T-helper 9 cell (primary cell): Measurements from ENCODE around the gene TTLL3.
"Not testable (repeated sequence)": the region's sequence is repeated elsewhere in the genome, so short reads cannot be mapped to it uniquely, and the experiment has no call there.

Experiments
- DNase-seq: peaks from one replicate; pipeline ENCODE4 v3.0.0-alpha.2; 2020
- total RNA-seq, 2 donors: gene quantifications; one replicate each; lab custom pipeline; 2026; lab: John Stamatoyannopoulos, UW

TTLL3 gene, protein sequence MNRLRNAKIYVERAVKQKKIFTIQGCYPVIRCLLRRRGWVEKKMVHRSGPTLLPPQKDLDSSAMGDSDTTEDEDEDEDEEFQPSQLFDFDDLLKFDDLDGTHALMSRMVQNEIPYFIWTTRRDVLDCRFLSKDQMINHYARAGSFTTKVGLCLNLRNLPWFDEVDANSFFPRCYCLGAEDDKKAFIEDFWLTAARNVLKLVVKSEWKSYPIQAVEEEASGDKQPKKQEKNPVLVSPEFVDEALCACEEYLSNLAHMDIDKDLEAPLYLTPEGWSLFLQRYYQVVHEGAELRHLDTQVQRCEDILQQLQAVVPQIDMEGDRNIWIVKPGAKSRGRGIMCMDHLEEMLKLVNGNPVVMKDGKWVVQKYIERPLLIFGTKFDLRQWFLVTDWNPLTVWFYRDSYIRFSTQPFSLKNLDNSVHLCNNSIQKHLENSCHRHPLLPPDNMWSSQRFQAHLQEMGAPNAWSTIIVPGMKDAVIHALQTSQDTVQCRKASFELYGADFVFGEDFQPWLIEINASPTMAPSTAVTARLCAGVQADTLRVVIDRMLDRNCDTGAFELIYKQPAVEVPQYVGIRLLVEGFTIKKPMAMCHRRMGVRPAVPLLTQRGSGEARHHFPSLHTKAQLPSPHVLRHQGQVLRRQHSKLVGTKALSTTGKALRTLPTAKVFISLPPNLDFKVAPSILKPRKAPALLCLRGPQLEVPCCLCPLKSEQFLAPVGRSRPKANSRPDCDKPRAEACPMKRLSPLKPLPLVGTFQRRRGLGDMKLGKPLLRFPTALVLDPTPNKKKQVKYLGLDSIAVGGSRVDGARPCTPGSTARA
- 13.6 to 28.5 reads per million in 2 donors for total RNA-seq

DNA sequence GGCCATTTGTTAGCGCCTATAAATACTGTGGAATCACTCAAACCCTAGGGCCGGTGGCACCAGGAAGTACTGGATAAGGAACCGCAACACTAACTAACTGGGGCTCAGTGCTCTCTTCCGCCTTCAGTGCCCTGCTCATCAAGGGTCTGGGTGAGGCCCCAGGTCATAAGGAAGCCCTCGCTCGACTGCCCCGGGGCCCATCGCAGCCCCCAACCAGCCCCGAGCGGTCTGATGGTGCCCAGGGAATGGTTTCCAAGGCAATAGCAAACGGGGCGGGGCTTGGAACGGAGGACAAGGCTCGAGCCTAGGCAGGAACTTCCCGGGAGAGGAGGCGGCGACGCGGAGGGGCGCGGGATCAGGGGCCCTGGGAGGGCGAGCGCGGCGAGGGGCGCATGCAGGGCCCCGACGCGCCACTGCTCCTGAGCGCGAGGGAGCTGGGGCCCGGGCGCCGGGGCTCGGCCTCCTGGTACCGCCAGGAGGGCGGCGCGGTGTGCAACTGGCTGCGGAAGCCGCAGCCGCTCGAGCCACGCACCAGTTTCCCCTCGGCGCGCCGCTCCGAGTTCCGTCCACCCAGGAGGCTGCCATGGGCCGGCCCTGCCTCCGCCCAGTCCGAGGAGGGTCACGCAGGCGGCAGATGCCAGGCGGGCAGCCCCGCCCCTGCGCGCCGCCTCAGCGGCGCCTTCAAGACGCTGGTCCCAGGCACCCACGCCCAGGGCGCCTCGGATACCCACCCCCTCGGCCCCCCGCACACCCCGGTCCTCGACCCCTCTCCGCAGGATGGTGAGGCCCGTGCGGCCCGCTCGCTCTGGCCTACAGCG lies at the start of gene TTLL3:
Gene TTLL3 (plus strand): TSS at position 648 of the 818 bp plus-strand sequence. CDS start 400 bp downstream, outside the sequence.
- DNase-seq, result peak; percentile 34

DNA sequence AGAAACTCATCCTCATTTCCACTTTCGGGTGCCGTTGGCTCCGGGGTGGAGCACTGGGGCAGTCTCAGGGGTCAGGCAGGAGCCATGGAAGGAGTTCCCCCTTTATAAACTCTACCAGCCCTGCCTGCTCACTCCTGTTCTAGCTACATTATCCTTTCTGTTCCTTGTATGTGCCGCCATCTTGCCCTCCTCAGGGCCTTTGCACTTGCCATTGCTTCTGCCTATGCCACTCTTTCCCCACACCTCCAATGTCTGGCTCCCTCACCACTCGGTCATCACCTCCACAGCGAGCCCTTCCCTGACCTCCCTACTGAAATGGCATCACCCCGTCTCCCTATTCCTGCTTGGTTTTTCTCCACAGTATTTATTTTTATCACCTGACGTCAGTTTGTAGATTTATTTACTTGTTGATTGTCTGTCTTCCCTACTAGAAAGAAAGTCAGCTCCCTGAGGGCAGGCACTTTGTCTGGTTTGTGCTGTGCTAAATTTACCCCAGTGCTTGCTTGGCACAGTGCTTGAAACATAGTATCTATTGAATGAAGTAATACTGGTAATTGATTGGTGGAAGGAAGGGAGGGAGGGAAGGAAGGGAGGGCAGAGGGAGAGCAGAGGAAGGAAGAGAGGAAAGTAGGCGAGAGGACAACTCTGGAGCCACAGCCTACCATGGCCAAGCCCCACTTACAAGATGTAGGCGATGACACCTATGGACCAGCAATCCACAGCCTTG lies 49.1 kb upstream of the TTLL3 start:
- no peak for DNase-seq

DNA sequence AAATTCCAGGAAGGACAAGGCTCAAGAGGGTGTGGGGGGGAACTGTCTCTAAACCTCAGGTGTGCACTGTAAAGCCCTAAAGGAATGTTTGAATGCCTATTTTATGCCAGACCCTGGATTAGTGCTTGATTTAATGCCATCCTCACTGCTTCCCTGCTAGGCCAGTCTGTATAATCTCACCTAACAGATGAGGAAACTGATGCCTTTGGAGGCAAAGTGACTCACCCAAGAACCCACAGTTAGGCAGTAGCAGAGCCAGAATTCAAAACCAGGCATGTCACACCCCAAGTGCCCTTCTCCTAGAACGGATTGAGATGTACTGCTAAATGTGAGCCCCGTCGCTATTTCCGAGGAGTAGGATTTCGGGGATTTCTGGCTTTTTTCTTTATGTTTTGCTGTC lies 48.1 kb upstream of the TTLL3 start:
- DNase-seq, result no peak

DNA sequence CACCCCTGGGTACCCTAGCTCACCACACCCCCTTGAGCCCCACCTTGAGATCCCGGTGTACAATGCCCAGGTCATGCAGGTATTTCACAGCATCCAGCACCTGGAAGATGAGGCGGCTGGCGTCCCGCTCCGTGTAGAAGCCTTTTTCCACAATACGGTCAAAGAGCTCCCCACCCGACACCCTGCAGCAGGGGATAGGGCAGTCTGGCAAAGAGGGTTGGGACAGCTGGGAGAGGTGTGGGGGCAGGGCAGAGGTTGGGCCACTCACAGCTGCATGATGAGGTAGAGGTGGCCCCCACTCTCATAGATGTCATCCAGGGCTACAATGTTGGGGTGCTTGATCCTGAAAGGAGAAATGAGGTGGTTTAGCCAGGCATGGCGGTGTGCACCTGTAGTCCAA lies 47.2 kb upstream of the TTLL3 start:
- no peak for DNase-seq

DNA sequence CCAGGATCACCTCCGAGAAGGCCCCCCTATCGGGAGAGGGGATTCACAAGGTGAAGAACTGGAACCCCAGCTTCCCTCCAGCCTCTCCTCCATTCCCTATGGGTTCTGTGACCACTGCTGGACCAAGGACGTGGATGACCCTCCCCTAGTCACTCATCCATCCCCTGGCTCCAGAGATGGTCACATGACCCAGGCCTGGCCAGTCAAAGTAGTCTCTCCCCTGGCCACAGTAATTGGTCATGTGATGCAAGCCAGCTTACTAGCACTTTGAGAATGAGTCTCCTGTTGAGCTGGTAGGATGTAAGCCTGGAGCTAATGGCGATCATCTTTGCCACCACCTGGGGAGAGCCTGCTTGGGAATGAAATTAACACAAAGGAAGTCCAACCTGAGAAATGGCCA lies 44.2 kb upstream of the TTLL3 start:
- DNase-seq, result no peak

DNA sequence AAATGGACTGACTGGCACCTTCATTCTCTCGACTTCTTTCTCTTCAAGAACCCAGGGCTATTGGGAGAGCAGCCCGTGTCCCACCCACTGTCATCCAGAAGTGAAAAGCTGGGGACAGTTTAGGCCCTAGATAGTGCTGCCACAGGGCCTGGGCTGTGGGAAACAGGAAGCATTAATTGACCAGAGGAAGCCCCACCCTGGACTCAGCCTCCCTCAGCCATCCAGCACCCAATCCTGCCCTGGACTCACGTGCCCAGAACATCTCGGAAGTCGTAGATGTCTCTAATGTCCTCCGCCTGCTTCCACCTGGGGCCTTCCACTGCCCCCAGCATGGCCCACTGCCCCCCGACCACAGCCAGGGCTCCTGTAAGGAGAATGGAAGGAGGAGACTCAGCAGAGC lies 42.6 kb upstream of the TTLL3 start:
- no peak for DNase-seq

DNA sequence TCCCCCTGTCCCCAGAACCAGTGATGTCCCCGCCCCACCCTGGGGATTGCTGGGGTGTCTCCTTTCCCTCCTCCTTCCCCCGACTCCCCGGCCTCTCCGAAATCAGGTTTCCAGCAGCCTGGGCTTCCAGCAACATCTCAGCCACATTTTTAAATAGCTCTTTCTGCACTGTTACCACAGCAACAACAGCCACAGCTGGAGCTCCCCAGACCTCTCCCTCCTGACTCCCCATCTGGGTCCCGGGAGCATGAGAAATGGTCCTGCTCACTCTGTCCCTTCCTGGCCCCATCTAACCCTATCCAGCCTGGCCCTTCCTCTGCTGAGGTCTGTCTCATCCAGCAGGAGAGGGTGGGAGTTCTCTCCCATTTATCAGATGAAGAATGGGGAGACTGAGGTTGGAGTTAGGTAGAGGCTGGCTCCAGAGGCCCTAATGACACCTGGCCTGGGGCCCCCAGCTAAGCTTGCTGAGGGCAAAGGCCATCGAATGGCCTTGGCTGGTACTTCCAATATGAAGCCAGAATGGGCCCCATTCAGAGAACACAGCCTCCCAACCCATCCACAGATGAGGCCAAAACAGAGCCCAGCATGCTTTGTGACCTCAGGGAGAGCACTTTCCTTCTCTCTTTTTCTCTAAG lies 41.8 kb upstream of the TTLL3 start:
- DNase-seq, result no peak

DNA sequence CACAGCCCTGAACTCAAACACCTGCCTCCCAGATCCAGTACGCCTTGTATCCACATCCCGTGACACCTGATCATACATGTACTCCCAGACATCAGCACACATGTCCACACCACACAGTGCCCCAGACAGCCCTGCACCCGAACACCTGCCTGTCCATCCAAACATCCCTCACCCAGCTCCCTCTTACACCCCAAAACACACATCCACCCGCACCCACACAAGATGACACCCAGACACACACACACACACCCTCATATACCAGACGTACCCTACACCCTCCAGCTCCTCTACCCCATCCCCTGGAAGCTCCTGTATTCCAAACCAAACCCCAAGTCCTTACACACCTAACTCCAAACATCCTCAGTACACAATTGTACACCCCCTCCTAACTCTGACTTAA lies 41.0 kb upstream of the TTLL3 start:
- DNase-seq, result no peak

DNA sequence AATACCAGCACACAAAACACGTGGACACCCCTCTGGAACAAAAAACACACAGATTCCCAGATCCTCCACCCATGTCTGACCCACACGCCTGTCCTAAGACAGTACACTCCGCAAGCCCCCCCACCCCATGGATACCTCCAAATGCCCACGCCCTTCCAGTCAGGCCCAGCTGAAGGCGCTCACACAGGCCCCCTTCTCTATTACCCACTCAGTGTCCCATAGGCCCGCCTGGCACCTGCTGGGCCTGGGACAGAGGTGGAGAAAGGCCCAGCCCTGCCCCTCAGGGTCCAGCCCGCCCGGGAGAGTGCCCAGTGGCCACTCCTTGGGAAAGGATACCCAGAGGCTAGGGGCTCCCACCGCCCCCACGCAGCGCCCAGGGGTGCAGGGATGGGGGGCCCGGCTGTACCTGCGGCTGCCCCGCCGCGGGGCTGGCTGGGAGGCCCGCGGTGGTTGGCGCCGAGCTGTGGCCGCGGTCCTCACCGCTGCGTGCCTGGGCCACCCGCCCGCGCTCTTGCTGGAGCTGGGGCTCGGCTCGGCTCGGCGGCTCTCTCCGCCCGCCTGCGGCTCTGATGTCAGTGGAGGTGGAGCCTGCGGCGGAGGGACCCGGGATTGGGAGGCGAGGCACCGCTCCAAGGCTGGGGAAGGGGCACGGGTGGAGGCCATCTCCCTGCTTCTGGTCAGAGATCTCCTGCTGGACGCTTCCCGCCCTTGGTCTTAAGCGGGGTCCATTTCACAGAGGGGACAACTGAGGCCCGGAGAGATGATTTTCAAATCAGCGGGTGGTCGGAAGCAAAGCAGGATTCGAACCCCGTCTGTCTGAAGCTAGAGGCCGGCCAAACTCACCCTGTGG lies 40.4 kb upstream of the TTLL3 start, which contains the start of gene CAMK1:
Gene CAMK1 (minus strand): TSS at position 522 of the 850 bp plus-strand sequence. CDS start 2,198 bp downstream, outside the sequence.
- peak; percentile 42 for DNase-seq

DNA sequence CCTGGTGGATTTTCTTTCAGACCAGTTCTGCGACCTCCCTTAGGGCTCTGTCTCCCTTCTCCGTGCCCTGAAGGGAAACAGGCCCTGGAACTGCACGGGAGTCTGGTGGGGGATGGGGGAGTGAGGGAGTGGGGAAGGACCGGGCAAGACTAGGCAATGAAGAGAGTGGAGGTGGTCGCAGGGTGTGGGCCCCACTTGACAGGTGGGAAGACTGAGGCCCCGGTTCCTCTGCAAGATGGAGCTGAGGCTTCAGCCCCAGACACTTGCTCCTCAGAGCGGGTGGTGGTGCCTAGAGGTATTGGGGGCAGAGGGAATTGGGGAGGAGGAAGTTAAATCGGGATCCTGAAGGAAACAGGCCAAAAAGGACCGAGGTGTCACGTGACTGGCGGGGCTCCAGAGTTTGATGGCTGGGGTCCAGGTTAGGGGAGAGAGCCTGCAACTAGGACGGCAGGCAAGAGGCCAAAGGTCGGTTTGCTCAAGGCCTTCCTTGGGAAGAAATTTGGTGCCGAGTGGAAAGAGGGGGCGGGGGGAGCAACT lies 39.7 kb upstream of the TTLL3 start:
- no peak for DNase-seq

DNA sequence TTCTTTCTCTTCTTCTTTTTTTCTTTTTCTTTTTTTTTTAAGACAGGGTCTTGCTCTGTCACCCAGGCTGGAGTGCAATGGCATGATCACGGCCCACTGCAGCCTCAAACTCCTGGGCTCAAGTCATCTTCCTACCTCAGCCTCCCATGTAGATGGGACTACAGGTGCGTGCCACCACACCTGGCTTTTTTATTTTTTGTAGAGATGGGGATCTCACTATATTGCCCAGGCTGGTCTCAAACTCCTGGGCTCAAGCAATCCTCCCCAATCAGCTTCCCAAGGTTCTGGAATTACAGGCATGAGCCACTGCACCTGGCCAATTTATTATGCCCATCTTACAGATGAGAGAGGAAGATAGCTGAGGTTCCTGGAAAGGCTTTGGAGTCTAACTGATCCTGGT lies 39.1 kb upstream of the TTLL3 start:
- not testable (repeated sequence) for DNase-seq

DNA sequence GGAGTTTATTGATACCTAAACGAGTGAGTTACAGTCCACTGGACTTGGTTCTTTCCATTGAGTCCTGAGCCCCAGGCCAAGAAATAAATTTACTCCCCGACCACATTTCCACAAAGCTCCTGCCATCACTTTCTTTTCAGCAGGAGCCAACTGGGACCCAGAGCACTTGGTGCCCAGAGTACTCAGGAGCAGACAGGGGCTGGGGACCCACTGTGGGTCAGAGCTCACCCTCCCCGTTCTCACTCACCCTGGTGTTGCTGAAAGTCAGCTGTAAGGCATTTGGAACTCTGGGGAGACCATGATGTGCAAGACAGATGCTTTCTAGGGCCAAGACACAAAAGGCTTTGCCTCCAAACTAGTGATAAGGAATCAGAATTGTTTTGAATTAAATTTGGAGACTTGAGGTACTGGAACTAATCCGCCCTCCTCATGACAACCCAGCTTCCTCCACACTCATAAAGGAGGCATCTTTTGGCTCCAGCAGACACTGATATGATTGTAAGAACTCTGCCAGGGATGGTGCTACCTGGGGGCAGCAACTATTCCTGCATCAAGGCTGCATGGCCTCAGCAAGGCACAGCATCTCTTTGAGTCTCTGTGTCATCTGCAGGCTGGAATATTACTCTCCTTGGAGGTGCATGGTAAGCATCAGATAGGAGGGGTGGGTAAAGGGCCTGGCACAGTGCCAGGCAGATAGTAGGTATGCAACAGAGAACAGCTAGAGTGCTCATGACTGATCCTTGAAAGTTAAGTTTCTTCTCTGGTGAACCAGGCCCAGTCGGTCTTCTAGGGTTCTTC lies 33.0 kb upstream of the TTLL3 start:
- no peak for DNase-seq

DNA sequence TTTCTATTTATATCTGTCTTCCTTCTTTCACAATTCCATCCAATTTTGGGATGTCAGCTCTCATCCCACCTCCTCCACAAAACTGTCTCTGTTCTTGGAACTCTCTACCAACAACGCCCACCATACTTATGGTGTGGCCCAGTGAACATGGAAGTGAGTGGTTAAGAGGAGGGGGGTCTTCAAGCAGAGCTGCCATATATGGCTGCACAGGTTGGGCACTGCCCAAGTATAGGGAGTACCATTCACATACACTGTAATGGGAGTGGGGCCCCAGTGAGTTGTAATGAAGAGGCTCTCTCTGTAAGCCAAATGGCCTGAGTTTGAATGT lies 32.4 kb upstream of the TTLL3 start:
- DNase-seq, result no peak

DNA sequence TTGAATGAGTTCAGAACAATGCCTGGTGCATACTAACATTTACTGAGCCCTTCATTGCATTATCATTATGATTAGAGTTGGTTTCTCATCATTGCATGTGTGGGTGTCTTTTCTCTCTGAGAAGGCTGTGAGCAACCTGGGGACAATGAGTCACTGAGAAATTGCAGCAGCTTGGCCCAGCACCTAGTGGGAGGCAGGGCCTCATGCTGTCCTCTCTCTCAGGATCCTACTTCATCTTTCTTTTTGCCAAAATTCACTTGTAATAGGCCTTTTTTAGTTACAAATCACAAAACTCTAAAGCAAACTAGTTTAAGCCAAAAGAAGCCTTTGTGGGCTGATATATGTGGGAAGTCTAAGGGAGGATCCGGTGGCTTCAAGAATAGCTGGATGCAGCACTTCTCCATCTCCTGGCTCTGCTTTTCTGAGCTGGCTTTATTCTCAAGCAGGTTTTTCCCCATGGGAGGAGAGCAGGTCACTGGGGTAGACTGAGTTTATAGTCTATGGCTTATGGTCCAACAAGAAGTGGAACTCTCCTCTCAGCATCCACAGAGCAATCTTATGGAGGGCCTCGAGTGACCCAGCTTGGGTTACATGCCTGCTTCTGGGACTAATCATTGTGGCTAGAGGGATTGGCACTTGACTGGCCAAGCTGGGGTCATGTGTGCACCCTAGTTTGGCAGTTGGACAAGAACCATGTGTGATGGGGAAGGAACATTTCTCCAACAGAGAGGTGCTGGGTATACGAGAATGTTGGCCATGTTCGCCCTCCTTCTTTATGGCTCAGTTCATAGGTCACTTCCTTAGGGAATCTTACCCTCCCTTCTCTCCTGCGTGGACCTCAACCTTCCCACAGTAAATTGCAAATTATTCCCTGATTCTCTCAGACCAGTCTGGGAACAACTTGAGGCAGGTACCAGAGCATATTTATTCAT lies 31.7 kb upstream of the TTLL3 start:
- DNase-seq, result no peak

DNA sequence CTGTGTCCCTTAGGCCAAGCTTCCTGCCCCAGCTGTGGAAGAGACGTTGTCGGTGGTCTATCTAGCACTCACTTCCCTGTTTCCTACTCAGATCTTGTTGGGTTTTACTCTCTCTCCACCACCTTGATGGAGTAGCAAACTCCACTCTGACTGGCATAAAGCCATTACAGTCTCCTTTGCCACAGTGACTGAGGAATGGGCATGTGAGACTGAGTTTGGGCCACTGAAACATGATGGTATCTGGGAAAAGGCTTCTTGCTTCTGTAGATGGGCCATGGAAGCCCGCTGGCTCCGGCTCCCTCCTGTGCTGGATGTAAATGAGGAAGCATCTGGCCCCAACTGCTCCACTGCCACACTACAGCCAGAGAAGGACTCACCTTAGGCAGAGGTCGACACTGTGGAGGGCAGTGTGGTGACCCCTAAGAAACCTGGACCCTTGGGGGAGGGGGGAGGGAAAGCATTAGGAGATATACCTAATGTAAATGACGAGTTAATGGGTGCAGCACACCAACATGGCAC lies 30.9 kb upstream of the TTLL3 start:
- no peak for DNase-seq

DNA sequence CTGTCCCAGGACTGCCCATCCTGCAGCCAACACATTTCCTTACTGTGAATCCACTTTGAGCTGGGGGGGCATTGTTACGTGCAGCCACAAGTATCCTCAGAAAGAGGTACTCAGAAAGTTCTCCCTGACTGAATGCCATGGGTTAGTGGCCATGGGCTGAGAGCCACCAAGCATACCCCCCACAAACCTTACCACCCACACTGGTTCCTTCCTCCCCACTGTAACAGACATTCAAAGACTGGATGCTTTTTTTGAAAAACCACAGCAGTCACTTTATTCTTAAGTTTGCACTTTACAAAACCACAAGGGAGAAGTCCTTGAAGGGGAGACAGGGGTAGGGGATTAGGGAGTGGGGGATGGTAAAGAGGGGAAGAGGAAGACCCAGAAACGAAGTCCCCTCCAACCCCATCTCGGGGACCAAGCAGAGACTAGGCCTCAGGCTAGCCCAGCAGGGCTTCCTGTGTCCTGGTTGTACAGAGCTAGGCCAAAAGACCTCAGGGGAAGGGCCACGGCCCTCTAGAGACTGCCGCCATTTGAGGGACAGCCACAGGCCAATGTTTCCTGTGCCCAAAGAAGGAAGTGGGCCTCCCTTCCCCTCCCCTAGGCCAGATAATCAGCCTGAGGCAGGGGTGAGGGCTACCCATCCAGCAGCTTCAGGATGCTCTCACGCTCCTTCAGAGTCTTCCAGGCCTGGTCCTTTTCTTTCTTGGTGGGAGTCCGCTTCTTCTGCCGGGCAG lies 30.2 kb upstream of the TTLL3 start:
- DNase-seq, result no peak

DNA sequence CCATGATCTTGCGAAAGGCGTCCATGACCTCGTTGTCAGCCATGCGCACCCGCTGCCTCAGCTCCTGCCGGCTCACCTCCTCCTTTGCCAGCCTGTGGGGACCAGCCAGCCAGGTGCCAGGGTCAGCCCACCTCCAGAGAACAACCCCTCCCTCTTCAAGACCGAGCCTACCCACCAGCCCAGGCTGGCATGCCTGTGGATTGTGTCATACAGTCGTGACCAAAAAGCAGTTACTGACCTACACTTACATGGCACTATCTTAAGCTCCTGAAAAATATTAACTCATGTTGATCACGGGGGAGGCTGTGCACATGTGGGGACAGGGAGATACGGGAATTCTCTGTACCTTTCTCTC lies 29.6 kb upstream of the TTLL3 start:
- DNase-seq, result no peak

DNA sequence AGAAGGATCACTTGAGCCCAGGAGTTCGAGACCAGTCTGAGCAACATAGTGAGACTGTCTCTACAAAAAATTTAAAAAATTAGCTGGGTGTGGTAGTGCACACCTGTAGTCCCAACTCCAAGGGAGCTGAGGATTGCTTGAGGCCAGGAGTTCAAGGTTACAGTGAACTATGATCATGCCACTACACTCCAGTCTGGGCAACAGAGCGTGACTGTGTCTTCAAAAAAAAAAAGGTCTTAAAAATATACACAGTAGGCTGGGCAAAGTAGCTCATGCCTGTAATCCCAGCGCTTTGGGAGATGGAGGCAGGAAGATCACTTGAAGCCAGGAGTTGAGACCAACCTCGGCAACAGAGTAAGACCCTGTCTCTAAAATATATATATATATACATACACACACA lies 29.2 kb upstream of the TTLL3 start:
- DNase-seq, result no peak
